ENCODE measurements around the gene ABCC4.

Gene ABCC4

DNA sequence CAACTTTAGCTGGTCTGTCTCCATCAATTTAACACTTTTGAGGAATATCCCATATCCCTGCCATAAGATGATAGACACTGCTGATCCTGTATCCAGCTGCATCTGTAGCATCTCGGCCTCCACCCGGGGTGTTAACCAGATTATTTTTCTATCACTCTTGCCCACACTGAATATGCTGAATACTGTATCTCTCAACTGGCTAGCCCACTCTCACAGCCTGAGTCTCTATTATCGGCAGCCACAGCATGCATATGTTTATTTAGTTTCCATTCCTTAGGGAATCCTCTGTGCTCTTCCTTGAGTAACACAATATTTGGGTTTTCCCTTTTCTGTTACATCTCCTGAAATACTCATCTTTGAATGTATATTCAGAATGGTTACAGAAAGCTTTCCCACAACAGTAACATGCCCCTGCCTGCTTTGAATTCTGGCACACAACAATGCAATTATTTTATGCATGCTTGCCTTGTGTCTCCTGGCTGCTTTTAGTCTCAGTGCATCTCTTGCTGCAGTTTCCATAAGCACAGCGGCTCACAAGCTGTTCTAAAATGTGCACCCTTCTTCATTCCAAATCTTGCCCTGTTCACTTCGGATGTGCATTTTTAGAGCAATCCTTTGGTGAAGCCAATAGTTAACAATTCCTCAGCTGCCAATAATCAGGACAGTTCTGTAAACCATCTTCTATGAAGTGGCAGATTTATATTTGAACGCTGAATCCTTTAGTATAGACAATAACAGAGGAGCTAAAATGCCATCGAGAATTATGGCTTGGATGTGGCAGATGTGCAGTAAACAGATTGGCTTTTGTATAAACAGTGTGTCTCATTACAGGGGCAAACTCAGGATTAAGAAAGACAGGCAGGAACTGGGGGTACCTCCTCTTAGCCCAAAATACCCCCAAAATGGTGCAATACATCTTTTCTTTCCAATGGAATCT lies 327.0 kb downstream of the ABCC4 start:
- TF ChIP-seq, protein P1, sequence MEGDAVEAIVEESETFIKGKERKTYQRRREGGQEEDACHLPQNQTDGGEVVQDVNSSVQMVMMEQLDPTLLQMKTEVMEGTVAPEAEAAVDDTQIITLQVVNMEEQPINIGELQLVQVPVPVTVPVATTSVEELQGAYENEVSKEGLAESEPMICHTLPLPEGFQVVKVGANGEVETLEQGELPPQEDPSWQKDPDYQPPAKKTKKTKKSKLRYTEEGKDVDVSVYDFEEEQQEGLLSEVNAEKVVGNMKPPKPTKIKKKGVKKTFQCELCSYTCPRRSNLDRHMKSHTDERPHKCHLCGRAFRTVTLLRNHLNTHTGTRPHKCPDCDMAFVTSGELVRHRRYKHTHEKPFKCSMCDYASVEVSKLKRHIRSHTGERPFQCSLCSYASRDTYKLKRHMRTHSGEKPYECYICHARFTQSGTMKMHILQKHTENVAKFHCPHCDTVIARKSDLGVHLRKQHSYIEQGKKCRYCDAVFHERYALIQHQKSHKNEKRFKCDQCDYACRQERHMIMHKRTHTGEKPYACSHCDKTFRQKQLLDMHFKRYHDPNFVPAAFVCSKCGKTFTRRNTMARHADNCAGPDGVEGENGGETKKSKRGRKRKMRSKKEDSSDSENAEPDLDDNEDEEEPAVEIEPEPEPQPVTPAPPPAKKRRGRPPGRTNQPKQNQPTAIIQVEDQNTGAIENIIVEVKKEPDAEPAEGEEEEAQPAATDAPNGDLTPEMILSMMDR (IDR thresholded peaks at IDR 0.05; ENCODE audit: low read depth, low read length): no peak

GRCh38 chr13:94972262-94972661 lies 329.0 kb downstream of the ABCC4 start:
- no peak overlapping the region for H3K4me3 ChIP-seq (ENCODE audit: low read depth, low read length)
- TF ChIP-seq, protein P1 (IDR thresholded peaks at IDR 0.05; ENCODE audit: low read depth, low read length): no peak

More for the DNA sequence above, 327.0 kb downstream of the ABCC4 start:
- H3K4me3 ChIP-seq (ENCODE audit: low read depth, low read length): no peak overlapping the region
